GM18502 (cell line): ENCODE measurements around the gene SEZ6.

Experiments
- ATAC-seq: cut with Tn5 transposase; IDR thresholded peaks from one replicate; pipeline ENCODE4 v1.9.1; 2021; ENCODE audit warnings: mild to moderate bottlenecking; ENCODE audit not compliant: unreplicated experiment, poor library complexity

Gene SEZ6, protein sequence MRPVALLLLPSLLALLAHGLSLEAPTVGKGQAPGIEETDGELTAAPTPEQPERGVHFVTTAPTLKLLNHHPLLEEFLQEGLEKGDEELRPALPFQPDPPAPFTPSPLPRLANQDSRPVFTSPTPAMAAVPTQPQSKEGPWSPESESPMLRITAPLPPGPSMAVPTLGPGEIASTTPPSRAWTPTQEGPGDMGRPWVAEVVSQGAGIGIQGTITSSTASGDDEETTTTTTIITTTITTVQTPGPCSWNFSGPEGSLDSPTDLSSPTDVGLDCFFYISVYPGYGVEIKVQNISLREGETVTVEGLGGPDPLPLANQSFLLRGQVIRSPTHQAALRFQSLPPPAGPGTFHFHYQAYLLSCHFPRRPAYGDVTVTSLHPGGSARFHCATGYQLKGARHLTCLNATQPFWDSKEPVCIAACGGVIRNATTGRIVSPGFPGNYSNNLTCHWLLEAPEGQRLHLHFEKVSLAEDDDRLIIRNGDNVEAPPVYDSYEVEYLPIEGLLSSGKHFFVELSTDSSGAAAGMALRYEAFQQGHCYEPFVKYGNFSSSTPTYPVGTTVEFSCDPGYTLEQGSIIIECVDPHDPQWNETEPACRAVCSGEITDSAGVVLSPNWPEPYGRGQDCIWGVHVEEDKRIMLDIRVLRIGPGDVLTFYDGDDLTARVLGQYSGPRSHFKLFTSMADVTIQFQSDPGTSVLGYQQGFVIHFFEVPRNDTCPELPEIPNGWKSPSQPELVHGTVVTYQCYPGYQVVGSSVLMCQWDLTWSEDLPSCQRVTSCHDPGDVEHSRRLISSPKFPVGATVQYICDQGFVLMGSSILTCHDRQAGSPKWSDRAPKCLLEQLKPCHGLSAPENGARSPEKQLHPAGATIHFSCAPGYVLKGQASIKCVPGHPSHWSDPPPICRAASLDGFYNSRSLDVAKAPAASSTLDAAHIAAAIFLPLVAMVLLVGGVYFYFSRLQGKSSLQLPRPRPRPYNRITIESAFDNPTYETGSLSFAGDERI

GRCh38 chr17:29005936-29006511, at the start of gene SEZ6:
TSS of gene SEZ6 (minus strand) at chr17:29006033. CDS start at chr17:29005869, 164 bp downstream.
- no peak for ATAC-seq

GRCh38 chr17:29054835-29055234, 49.0 kb upstream of the SEZ6 start:
- ATAC-seq, result no peak

GRCh38 chr17:29051731-29052130, 45.9 kb upstream of the SEZ6 start:
- ATAC-seq, result no peak

DNA sequence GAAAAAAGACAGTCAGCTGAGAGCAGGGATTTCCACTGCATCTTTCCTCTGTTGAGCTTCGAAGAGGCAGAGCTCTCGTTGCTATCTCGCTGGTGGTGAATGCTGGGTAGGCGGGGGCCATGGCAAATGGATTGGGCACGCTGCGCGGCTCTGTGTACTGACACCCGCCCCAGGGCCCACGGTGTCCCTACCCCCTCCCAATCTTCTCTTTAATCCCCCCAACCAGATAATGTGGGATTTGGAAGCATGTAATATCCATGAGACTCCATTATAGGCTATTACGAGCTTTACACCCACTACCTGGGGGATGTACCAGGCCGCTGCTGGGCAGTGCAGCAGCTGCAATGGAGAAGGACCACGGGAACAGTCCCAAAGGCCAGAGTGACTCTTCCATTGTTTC, 45.4 kb upstream of the SEZ6 start:
- ATAC-seq, result no peak

DNA sequence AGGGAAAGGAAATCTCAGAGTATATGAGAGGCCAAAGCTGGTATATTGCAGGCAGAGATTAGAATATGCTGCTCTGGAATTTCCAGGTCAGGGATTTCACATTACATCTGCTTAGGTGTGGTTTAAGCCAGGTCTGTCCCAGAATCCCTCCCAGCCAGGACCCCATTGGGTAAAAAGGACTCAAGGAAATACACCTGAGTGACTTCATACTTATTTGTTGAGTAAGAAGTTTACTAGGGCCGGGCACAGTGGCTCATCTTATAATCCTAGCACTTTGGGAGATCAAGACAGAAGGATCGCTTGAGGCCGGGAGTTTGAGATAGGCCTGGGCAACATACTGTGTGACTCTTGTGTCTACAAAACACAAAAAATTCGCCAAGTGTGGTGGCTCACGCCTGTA, 44.3 kb upstream of the SEZ6 start:
- ATAC-seq, result no peak

- no peak for ATAC-seq
These were observed 43.8 kb upstream of the SEZ6 start for GRCh38 chr17:29049541-29050145.

DNA sequence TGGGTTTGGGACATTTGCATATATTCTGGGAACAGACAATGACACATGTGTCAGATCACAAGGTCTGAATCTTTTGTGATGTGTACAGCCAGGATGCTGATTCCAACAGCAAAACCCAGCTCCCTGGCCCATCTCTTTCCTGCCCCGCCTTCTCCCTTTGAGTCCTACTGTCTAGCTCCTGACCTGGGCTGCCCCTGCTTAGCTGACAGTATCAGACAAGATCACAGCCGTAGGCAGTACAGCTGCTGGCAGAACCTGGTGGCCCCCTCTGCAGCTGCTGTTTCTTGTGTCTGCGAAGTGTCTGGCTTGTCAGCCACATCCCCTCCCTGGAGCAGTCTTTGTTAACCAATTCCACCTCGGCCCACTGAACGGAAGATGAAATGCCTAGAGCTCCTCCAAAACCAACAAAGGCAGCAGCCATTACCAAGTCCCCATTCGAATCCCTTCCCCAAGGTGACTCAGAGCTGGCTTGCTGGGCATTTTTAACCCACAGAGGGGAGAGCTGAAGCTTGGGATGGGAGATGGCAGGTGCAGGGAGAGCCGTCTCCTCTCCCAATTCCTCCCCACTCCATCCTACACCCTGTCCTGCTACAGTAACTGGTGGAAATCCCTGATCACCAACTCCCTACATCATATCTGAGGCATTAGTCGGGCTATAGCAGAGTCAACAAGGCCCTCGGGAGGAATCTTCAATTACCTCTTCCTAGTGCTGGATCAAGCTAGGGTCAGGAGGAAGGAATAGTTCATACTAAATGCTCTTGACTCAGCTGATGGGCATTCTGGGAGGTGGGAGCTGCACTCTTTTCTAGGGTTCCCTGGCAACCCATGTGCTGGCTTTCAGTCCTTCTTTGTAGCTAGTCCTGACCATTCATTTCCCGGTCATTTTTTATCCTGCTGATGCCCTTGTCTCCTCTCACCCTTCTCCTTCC, 42.9 kb upstream of the SEZ6 start:
- ATAC-seq, result no peak

GRCh38 chr17:29046473-29046839, 40.6 kb upstream of the SEZ6 start:
- ATAC-seq, result no peak

DNA sequence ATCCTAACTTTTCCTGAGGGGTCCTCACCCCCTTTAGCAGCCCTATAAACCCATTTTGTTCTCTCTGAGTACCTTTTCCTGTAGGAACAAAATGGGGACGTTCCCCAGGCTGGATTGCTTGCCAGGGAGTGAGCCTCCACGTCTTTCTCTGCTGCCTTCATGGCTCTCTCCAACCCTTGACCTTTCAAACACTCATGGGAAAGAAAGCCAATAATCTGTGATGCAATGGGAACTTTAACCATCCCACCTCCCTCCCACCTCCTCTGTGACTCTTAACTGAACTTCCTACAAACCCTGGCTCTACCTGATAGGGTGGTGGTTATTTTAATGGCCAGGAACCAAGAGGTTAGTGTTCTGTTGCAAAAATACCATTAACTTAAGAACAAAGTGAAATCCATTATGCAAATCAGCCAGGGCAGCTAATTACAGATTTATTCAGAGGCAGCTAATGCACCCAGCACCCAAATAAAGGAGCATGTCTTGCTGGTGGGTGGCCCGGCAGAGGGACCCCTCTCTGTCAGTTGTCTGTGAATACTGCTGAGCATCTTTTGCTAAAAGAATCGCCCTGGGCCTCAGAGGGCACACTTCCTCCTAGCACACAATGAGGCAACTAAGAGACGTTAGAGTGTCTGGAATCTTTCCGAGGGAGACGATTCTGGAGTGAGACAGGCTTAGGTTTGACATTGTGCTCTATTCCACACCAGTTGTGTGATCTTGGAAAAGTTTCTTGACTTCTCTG, 40.1 kb upstream of the SEZ6 start:
- no peak for ATAC-seq

- ATAC-seq, result no peak
These were observed 39.2 kb upstream of the SEZ6 start for GRCh38 chr17:29045026-29045425.

- no peak for ATAC-seq
These were observed 37.8 kb upstream of the SEZ6 start for GRCh38 chr17:29043539-29044145.

- ATAC-seq, result no peak
These were observed 37.1 kb upstream of the SEZ6 start, which contains the start of gene PIPOX for GRCh38 chr17:29042679-29043538. TSS of gene PIPOX (plus strand) at chr17:29043141. CDS start at chr17:29043226, 85 bp downstream.

GRCh38 chr17:29042026-29042678, 36.3 kb upstream of the SEZ6 start:
- ATAC-seq, result no peak

DNA sequence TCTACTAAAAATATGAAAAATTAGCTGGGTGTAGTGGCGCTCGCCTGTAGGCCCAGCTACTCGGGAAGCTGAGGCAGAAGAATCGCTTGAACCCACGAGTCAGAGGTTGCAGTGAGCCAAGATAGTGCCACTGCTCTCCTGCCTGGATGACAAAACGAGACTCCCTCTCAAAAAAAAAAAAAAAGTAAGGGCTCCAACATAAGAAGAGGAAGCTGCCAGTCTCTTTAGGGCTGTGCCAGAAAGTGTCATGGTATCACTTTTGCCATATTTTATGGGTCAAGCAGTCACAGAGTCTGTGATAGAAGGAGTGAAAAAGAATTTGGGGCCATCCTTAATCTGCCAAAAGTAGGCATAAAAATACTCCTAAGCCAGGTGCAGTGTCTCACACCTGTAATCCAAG, 35.7 kb upstream of the SEZ6 start:
- ATAC-seq, result no peak

- no peak for ATAC-seq
These were observed 35.3 kb upstream of the SEZ6 start for GRCh38 chr17:29041091-29041490.

DNA sequence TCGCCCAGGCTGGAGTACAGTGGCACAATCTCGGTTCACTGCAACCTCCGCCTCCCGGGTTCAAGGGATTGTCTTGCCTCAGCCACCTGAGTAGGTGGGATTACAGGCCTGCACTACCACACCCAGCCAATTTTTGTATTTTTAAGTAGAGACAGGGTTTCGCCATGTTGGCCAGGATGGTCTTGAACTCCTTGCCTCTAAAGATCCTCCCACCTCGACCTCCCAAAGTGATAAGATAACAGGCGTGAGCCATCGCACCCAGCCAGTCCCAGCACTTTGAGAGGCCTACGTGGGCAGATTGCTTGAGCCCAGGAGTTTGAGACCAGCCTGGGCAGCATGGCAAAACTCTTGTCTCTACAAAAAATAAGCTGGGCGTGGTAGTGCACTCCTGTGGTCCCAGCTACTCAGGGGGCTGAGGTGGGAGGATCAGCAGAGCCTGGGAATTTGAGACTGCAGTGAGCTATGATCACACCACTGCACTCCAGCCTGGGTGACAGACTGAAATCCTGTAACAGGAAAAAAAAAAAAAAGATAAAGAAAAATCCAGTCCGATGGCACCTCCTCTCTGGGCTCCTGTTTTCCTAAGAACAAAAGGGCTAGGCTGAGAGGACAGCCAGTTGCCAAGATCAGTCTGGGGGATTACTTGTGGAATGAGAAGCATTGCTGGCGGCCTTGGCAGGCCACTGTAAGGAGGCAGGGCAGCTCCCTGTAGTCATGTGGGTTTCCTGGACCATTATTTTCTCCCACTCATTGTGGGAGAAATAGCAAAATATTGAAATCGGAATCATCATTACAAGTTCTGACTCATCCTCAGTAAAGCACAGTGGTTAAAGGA, 34.1 kb upstream of the SEZ6 start:
- ATAC-seq, result no peak
